Measurements from ENCODE around the gene NTM. TPM values are rescaled to one million over a fixed set of nuclear protein-coding genes. Genes with fewer than 3 reads are reported as not detected.

The NTM gene
- total and polyA plus RNA-seq, 2 donors (not counting 3 experiments of a cell fraction or from before 2014, with no cell fraction given) = 1.00 to 1.1 TPM

- POLR2A ChIA-PET = no interaction called here
- Histone ChIP-seq H3K36me3 (ENCODE audit: control insufficient read depth in 2 of 2, extremely low read depth in 1 of 2, insufficient read depth in 2 of 2, low read length in 2 of 2) (no peaks in the 10 kb centered on the region), H3K27ac (ENCODE audit: insufficient read depth, low read depth, low read length) (no peak overlapping the region), H4K20me1 (replicated peaks; ENCODE audit: control insufficient read depth, extremely low read depth, insufficient read depth, low read length) (no peaks in the 10 kb centered on the region), H3K9me3 (replicated peaks; ENCODE audit: control insufficient read depth, insufficient read depth, low read length) (no peaks in the 10 kb centered on the region), H3K4me3 (replicated peaks in 1 of 3; ENCODE audit: insufficient read depth in 1 of 3, low read depth in 1 of 3, low read length in 3 of 3) (no peak overlapping the region), H3K4me2 (ENCODE audit: insufficient read depth, low read length) (no peak overlapping the region), H3K4me1 (ENCODE audit: control insufficient read depth, extremely low read depth, insufficient read depth, low read length) (no peaks in the 10 kb centered on the region), H3K27me3 (ENCODE audit: control insufficient read depth in 2 of 2, insufficient read depth in 2 of 2, low read length in 2 of 2) (no peaks in the 10 kb centered on the region), H2AFZ (ENCODE audit: low read depth, low read length) (no peak overlapping the region), H3K9ac (replicated peaks; ENCODE audit: extremely low read depth, insufficient read depth, low read length) (no peak overlapping the region), H3K9me1 (replicated peaks; ENCODE audit: control insufficient read depth, extremely low read depth, insufficient read depth, low read length) (no peaks in the 10 kb centered on the region), H3K79me2 (ENCODE audit: control insufficient read depth, insufficient read depth, low read length) (no peaks in the 10 kb centered on the region)
- dilution Hi-C loops (cut with MboI; ENCODE audit: extremely low pct_ligation_motif_present, low sequenced_read_pairs) (no loop called here), intact Hi-C loops (cut with micrococcal nuclease) (no loop called here)
- BruUV-seq (replicated peaks) = no TSS peak
- no peak for TF ChIP-seq FOS (IDR thresholded peaks at IDR 0.05; ENCODE audit: borderline replicate concordance, insufficient read depth, low read length)
- TF ChIP-seq POLR2AphosphoS5 (IDR thresholded peaks at IDR 0.05; ENCODE audit: insufficient read depth, low read depth, low read length) = no peak
- TF ChIP-seq MYC (IDR thresholded peaks at IDR 0.05; ENCODE audit: low read depth, low read length) = no peak
- no peak for TF ChIP-seq MAX (IDR thresholded peaks at IDR 0.05; ENCODE audit: insufficient read depth, insufficient read length)
- no peak for TF ChIP-seq POLR2A (IDR thresholded peaks at IDR 0.05; ENCODE audit: low read depth, low read length)
- TF ChIP-seq CTCF (IDR thresholded peaks at IDR 0.05; ENCODE audit: extremely low read depth in 1 of 2, insufficient read depth in 1 of 2, low read depth in 1 of 2, low read length in 2 of 2) = no peak
- TF ChIP-seq EZH2 (IDR thresholded peaks at IDR 0.05; ENCODE audit: borderline replicate concordance, low read depth, low read length, severe bottlenecking) = no peak
- no peak for FAIRE-seq
- CTCF ChIA-PET = no interaction called here
- no peak for DNase-seq (ENCODE audit: low read depth, low spot score)
Measured at GRCh38 chr11:131954146-131954545, 583.7 kb downstream of the NTM start.

Measured in endothelial cell of umbilical vein (primary cell).